Endothelial cell of umbilical vein (primary cell): ENCODE results near the gene GPR158. TPM values are rescaled to one million over a fixed set of nuclear protein-coding genes. Genes with fewer than 3 reads are reported as not detected.
A peak's percentile ranks its signal among the peaks of the same experiment; 100 is the strongest.

Source experiments
- BruUV-seq: library from RNA; stranded (reverse); fragments of 400-500 nt; replicated peaks from 2 replicates; lab custom pipeline; 2021; lab: Mats Ljungman, UMichigan
- CTCF ChIA-PET: fragments of 300-600, 350-600 bp; sonication (Branson Sonifier 250); formaldehyde crosslinking; loops from one replicate; lab custom pipeline; 2021; ENCODE audit warnings: antibody characterized with exemption, inconsistent platforms; lab: Charles Lee
- POLR2A ChIA-PET: fragments of 300-600, 350-600 bp; sonication (Branson Sonifier 250); formaldehyde crosslinking; loops from one replicate; lab custom pipeline; 2021; ENCODE audit warnings: antibody characterized with exemption, inconsistent platforms; lab: Charles Lee
- DNase-seq: peaks from one replicate; pipeline ENCODE4 v3.0.0-alpha.2; 2011; ENCODE audit warnings: low read depth, low spot score
- FAIRE-seq: peaks from 2 replicates; lab custom pipeline; 2011; peaks lifted over from hg19 to GRCh38; lab: Jason Lieb, UNC
- H2AFZ ChIP-seq: 2 replicates; pipeline ENCODE4 v1.6.0; 2012; ENCODE audit warnings: low read depth, low read length, control low read depth, inconsistent platforms
- H3K27ac ChIP-seq: 2 replicates; pipeline ENCODE4 v1.5.1; 2011; ENCODE audit warnings: low read depth, mild to moderate bottlenecking, control low read depth, low read length, moderate library complexity; ENCODE audit not compliant: insufficient read depth
- H3K27me3 ChIP-seq, 2 experiments: 2 replicates each; pipeline versions ENCODE4 v1.6.0 to v1.6.1; 2011; ENCODE audit warnings: low read length in 2 of 2, mixed read lengths in 1 of 2; ENCODE audit not compliant: control insufficient read depth in 2 of 2, insufficient read depth in 2 of 2
- H3K36me3 ChIP-seq, 2 experiments: 2 replicates in 1 of 2; 3 replicates in 1 of 2; pipeline ENCODE4 v1.5.1; 2011; ENCODE audit warnings: low read length in 2 of 2, mild to moderate bottlenecking in 1 of 2, moderate library complexity in 1 of 2; ENCODE audit not compliant: control insufficient read depth in 2 of 2, insufficient read depth in 2 of 2; ENCODE audit errors: extremely low read depth in 1 of 2
- H3K4me1 ChIP-seq: 3 replicates; pipeline ENCODE4 v1.5.1; 2011; ENCODE audit warnings: mild to moderate bottlenecking, low read length; ENCODE audit not compliant: control insufficient read depth, insufficient read depth; ENCODE audit errors: extremely low read depth
- H3K4me2 ChIP-seq: 2 replicates; pipeline ENCODE4 v1.6.1; 2011; ENCODE audit warnings: low read length, control low read depth, mixed read lengths; ENCODE audit not compliant: insufficient read depth
- H3K4me3 ChIP-seq, 3 experiments: fragments of 200-600 bp in 1 of 3; sonication (generic), shearing (Covaris generic) in 1 of 3; replicated peaks in 1 of 3; 2 replicates each; pipeline ENCODE4 v1.5.1; 2011 to 2016; ENCODE audit warnings: control low read depth in 3 of 3, low read length in 3 of 3, mild to moderate bottlenecking in 2 of 3, inconsistent platforms in 1 of 3, low read depth in 1 of 3, moderate library complexity in 1 of 3; ENCODE audit not compliant: insufficient read depth in 1 of 3
- H3K79me2 ChIP-seq: 2 replicates; pipeline ENCODE4 v1.6.0; 2012; ENCODE audit warnings: low read length, inconsistent platforms; ENCODE audit not compliant: control insufficient read depth, insufficient read depth
- H3K9ac ChIP-seq: replicated peaks from 2 replicates; pipeline ENCODE3; 2011; ENCODE audit warnings: low read length, control low read depth; ENCODE audit not compliant: insufficient read depth; ENCODE audit errors: extremely low read depth
- H3K9me1 ChIP-seq: replicated peaks from 3 replicates; pipeline ENCODE4 v1.6.0; 2011; ENCODE audit warnings: mild to moderate bottlenecking, low read length; ENCODE audit not compliant: control insufficient read depth, insufficient read depth; ENCODE audit errors: extremely low read depth
- H3K9me3 ChIP-seq: replicated peaks from 2 replicates; pipeline ENCODE4 v1.5.1; 2012; ENCODE audit warnings: low read length, inconsistent platforms; ENCODE audit not compliant: control insufficient read depth, insufficient read depth
- H4K20me1 ChIP-seq: replicated peaks from 2 replicates; pipeline ENCODE3; 2011; ENCODE audit warnings: mild to moderate bottlenecking, low read length; ENCODE audit not compliant: control insufficient read depth, insufficient read depth; ENCODE audit errors: extremely low read depth
- EZH2 ChIP-seq: IDR thresholded peaks from 2 replicates; pipeline ENCODE4 v1.6.1; 2012; ENCODE audit warnings: borderline replicate concordance, low read depth, mild to moderate bottlenecking, moderate library complexity, low read length, inconsistent platforms; ENCODE audit not compliant: severe bottlenecking
- FOS ChIP-seq: IDR thresholded peaks from 2 replicates; pipeline ENCODE4 v1.6.1; 2011; ENCODE audit warnings: mild to moderate bottlenecking, low read length, moderate library complexity, borderline replicate concordance; ENCODE audit not compliant: insufficient read depth
- JUN ChIP-seq: IDR thresholded peaks from 2 replicates; pipeline ENCODE4 v1.6.1; 2011; ENCODE audit warnings: borderline replicate concordance, low read depth; ENCODE audit not compliant: insufficient read length, insufficient read depth
- MYC ChIP-seq: IDR thresholded peaks from one replicate; pipeline ENCODE4 v1.6.1; 2011; ENCODE audit warnings: mild to moderate bottlenecking, low read depth, low read length
- POLR2A ChIP-seq: IDR thresholded peaks from 2 replicates; pipeline ENCODE4 v1.6.1; 2012; ENCODE audit warnings: low read depth, mild to moderate bottlenecking, control low read depth, low read length
- POLR2AphosphoS5 ChIP-seq: IDR thresholded peaks from 2 replicates; pipeline ENCODE4 v1.6.1; 2012; ENCODE audit warnings: low read depth, mild to moderate bottlenecking, control low read depth, low read length, moderate library complexity; ENCODE audit not compliant: insufficient read depth
- dilution Hi-C: fragments of 300-500 bp; cut with MboI; formaldehyde crosslinking; loops from one replicate; pipeline ENCODE4 v1.15.0; 2019; ENCODE audit warnings: low sequenced_read_pairs; ENCODE audit not compliant: extremely low pct_ligation_motif_present
- intact Hi-C: fragments of 100-400 bp; cut with micrococcal nuclease; formaldehyde crosslinking; loops from one replicate; pipeline ENCODE4 v1.10.0; 2022
- polyA plus RNA-seq, 4 experiments: library from polyadenylated mRNA; depleted of rRNA in 3 of 4; stranded (reverse) in 3 of 4; unstranded in 1 of 4; fragments of >200 nt; gene quantifications; 2 replicates each; pipeline versions ENCODE4 v1.2.1 to v1.2.3, GENCODE V29; 2011 to 2012; ENCODE audit warnings: missing spikeins in 1 of 4
- total RNA-seq: library from RNA; stranded (reverse); gene quantifications from 2 replicates; pipeline ENCODE4 v1.2.3, GENCODE V29; 2021

GPR158 gene
- total and polyA plus RNA-seq, 2 donors (not counting 3 experiments of a cell fraction or from before 2014, with no cell fraction given): not detected

- Histone ChIP-seq H3K27me3 (peaks cover 0 to 8% of the 10 kb centered on the region in 2 experiments), H3K4me2 (no peak overlapping the region), H3K4me3 (no peak overlapping the region), H3K36me3 (no peaks in the 10 kb centered on the region), H3K27ac (no peak overlapping the region), H3K9me1 (no peaks in the 10 kb centered on the region), H2AFZ (no peak overlapping the region), H3K9ac (no peak overlapping the region), H4K20me1 (no peaks in the 10 kb centered on the region), H3K4me1 (no peaks in the 10 kb centered on the region), H3K79me2 (no peaks in the 10 kb centered on the region), H3K9me3 (no peaks in the 10 kb centered on the region)
- ChIA-PET POLR2A (no interaction called here), CTCF (no interaction called here)
- DNase-seq: no peak
- no peak for FAIRE-seq
- BruUV-seq: no TSS peak
- TF ChIP-seq FOS (no peak), POLR2A (no peak), POLR2AphosphoS5 (no peak), JUN (no peak)
- dilution Hi-C loops: no loop called here
- intact Hi-C loops: no loop called here
These were observed 361.2 kb downstream of the GPR158 start for GRCh38 chr10:25536027-25536426.

- Histone ChIP-seq H4K20me1 (no peaks in the 10 kb centered on the region), H3K9me3 (no peaks in the 10 kb centered on the region), H3K4me2 (peak overlapping the region; percentile 63), H3K27me3 (no peaks in the 10 kb centered on the region), H3K4me1 (peaks cover 11% of the 10 kb centered on the region), H3K9ac (no peak overlapping the region), H3K27ac (peak overlapping the region; percentile 6), H3K9me1 (no peaks in the 10 kb centered on the region), H3K79me2 (no peaks in the 10 kb centered on the region), H2AFZ (peak overlapping the region; percentile 74), H3K36me3 (no peaks in the 10 kb centered on the region), H3K4me3 (peak overlapping the region in 1 of 3 experiments; percentile 3)
- dilution Hi-C loops (no loop called here), intact Hi-C loops (no loop called here)
- peak; percentile 81 for DNase-seq
- BruUV-seq: no TSS peak
- CTCF ChIA-PET: interaction anchor here (1.5 to 2.0 kb wide), 2 partner anchors 9 to 20 kb away, joined by 3 to 9 read pairs; no protein-coding TSS in a partner anchor
- POLR2A ChIA-PET: no interaction called here
- TF ChIP-seq EZH2: no peak
- peak; percentile 33 for TF ChIP-seq FOS
- TF ChIP-seq JUN: peak; percentile 80
- no peak for TF ChIP-seq MYC
- FAIRE-seq: peak; percentile 84
These were observed 372.6 kb downstream of the GPR158 start for GRCh38 chr10:25547382-25547781.
